ENCODE measurements around the gene KCNJ12.
"Not testable (repeated sequence)": the region's sequence is repeated elsewhere in the genome, so short reads cannot be mapped to it uniquely, and the experiment has no call there.

Gene KCNJ12

GRCh38 chr17:21456449-21456848, 80.3 kb downstream of the KCNJ12 start:
- H3K9me3 ChIP-seq (ENCODE audit: control insufficient read depth, insufficient read depth, low read depth, low read length); H3K4me1 ChIP-seq (ENCODE audit: control insufficient read depth, insufficient read depth, low read length); H3K36me3 ChIP-seq (ENCODE audit: control insufficient read depth in 2 of 2, insufficient read depth in 1 of 2, low read length in 2 of 2); H3K4me3 ChIP-seq (ENCODE audit: low read depth, low read length); H3K27ac ChIP-seq (ENCODE audit: extremely low read depth, low read depth, low read length): not testable (repeated sequence)
- peak; percentile 94 for TF ChIP-seq ZNF146 (tag by site-specific recombination; IDR thresholded peaks at IDR 0.05)
- ChIA-PET POLR2A (interaction anchor here (1.0 to 1.2 kb wide), 5 partner anchors 55 to 180 kb away, joined by 3 to 6 read pairs (median 5); no protein-coding TSS in a partner anchor), CTCF (interaction anchor here (0.5 to 4.0 kb wide), 20 partner anchors 9 to 503 kb away, joined by 3 to 66 read pairs (median 4); no protein-coding TSS in a partner anchor)

DNA sequence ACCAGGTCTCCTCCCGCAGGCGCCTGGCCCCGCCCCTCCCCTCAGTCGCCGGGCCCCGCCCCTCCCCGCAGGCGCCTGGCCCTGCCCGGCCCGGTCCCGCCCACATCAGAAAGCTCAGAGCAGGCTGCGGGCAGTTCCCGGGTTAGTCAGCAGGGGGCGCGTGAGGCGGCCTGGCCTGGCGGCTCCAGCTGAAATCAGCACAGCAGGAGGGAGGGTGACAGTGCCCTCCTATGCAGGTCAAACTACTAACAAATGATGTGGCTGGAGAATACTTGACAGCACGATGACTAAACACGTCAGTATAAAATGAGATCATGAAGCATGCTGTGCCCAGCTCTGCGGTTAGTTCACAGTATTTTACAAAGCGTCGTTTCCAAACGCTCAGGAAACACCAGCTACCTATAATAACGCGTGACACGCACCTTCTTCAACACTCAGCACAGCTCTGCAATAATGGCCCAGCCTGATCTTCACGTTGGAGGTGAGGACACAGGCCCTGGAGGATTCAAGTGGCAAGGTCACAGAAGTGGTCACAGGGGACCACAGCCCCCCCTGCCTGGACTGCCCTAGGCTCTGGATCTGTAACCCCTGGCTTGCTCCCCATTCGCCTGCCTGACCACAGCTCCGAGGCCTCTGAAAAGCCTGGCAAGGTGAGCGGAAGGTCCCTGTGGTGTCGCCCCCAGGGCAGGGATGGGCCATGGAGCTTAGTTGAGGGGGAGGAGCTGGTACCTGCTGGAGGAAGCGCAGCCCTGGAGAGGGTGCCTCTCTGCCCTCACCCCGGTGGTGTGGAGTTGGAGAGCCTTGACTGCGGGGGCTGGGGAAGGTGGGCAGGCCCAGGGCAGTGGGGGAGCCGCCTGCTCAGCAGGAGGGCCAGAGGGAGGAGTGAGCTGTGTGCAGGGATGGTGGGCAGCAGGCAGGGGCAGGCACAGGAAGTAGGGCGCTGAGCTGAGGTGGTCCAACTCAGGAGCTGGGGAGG, 81.2 kb downstream of the KCNJ12 start:
- Histone ChIP-seq H3K36me3 (ENCODE audit: control insufficient read depth in 2 of 2, insufficient read depth in 1 of 2, low read length in 2 of 2) (no peaks in the 10 kb centered on the region), H3K27ac (ENCODE audit: extremely low read depth, low read depth, low read length) (no peak overlapping the region), H3K9me3 (ENCODE audit: control insufficient read depth, insufficient read depth, low read depth, low read length) (no peaks in the 10 kb centered on the region), H3K4me3 (ENCODE audit: low read depth, low read length) (no peak overlapping the region; the same call in none of the 2 replicates), H3K4me1 (ENCODE audit: control insufficient read depth, insufficient read depth, low read length) (peaks cover 6% of the 10 kb centered on the region)
- CTCF ChIA-PET, result interaction anchor here (0.5 to 4.0 kb wide), 26 partner anchors 10 to 504 kb away, joined by 3 to 66 read pairs (median 4); no protein-coding TSS in a partner anchor
- POLR2A ChIA-PET, result interaction anchor here (0.7 to 1.2 kb wide), 6 partner anchors 12 to 181 kb away, joined by 3 to 6 read pairs (median 4); no protein-coding TSS in a partner anchor
- TF ChIP-seq KLF16 (tag by site-specific recombination; IDR thresholded peaks at IDR 0.05), result 0 out of 2 replicates have a peak, but pooled peaks have one; percentile 52
- no peak for TF ChIP-seq HOXD13 (CRISPR knock-in tag; IDR thresholded peaks at IDR 0.05; ENCODE audit: borderline replicate concordance)
- TF ChIP-seq ZEB2 (tag by site-specific recombination; IDR thresholded peaks at IDR 0.05), result peak; percentile 98
- TF ChIP-seq, protein P1, sequence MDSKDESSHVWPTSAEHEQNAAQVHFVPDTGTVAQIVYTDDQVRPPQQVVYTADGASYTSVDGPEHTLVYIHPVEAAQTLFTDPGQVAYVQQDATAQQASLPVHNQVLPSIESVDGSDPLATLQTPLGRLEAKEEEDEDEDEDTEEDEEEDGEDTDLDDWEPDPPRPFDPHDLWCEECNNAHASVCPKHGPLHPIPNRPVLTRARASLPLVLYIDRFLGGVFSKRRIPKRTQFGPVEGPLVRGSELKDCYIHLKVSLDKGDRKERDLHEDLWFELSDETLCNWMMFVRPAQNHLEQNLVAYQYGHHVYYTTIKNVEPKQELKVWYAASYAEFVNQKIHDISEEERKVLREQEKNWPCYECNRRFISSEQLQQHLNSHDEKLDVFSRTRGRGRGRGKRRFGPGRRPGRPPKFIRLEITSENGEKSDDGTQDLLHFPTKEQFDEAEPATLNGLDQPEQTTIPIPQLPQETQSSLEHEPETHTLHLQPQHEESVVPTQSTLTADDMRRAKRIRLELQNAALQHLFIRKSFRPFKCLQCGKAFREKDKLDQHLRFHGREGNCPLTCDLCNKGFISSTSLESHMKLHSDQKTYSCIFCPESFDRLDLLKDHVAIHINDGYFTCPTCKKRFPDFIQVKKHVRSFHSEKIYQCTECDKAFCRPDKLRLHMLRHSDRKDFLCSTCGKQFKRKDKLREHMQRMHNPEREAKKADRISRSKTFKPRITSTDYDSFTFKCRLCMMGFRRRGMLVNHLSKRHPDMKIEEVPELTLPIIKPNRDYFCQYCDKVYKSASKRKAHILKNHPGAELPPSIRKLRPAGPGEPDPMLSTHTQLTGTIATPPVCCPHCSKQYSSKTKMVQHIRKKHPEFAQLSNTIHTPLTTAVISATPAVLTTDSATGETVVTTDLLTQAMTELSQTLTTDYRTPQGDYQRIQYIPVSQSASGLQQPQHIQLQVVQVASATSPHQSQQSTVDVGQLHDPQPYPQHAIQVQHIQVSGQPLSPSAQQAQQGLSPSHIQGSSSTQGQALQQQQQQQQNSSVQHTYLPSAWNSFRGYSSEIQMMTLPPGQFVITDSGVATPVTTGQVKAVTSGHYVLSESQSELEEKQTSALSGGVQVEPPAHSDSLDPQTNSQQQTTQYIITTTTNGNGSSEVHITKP (tag by site-specific recombination; IDR thresholded peaks at IDR 0.05), result peak; percentile 51; the same call in 1 of the 2 replicates
- TF ChIP-seq ZBTB8A (tag by site-specific recombination; IDR thresholded peaks at IDR 0.05), result peak; percentile 77
- TF ChIP-seq REPIN1 (tag by site-specific recombination; IDR thresholded peaks at IDR 0.05; ENCODE audit: low read depth), result no peak
- TF ChIP-seq ZNF366 (tag by site-specific recombination; conservative IDR thresholded peaks at IDR 0.05), result peak; percentile 91
- TF ChIP-seq FEZF1 (tag by site-specific recombination; IDR thresholded peaks at IDR 0.05), result peak; percentile 29
- no peak for TF ChIP-seq MEIS1 (CRISPR knock-in tag; IDR thresholded peaks at IDR 0.05; ENCODE audit: borderline replicate concordance)
- TF ChIP-seq ZNF560 (tag by site-specific recombination; IDR thresholded peaks at IDR 0.05; ENCODE audit: borderline replicate concordance), result no peak
- peak; percentile 90 for TF ChIP-seq ZIC2 (tag by site-specific recombination; IDR thresholded peaks at IDR 0.05)
- TF ChIP-seq ZNF701 (tag by site-specific recombination; IDR thresholded peaks at IDR 0.05), result no peak
- peak; percentile 86 for TF ChIP-seq OSR2 (tag by site-specific recombination; IDR thresholded peaks at IDR 0.05)
- peak; percentile 98 for TF ChIP-seq ZBTB21 (tag by site-specific recombination; IDR thresholded peaks at IDR 0.05)
- TF ChIP-seq ZNF555 (tag by site-specific recombination; conservative IDR thresholded peaks at IDR 0.05), result no peak
- peak; percentile 71; the same call in 1 of the 2 replicates for TF ChIP-seq ZNF580 (tag by site-specific recombination; IDR thresholded peaks at IDR 0.05)
- TF ChIP-seq, protein P2, sequence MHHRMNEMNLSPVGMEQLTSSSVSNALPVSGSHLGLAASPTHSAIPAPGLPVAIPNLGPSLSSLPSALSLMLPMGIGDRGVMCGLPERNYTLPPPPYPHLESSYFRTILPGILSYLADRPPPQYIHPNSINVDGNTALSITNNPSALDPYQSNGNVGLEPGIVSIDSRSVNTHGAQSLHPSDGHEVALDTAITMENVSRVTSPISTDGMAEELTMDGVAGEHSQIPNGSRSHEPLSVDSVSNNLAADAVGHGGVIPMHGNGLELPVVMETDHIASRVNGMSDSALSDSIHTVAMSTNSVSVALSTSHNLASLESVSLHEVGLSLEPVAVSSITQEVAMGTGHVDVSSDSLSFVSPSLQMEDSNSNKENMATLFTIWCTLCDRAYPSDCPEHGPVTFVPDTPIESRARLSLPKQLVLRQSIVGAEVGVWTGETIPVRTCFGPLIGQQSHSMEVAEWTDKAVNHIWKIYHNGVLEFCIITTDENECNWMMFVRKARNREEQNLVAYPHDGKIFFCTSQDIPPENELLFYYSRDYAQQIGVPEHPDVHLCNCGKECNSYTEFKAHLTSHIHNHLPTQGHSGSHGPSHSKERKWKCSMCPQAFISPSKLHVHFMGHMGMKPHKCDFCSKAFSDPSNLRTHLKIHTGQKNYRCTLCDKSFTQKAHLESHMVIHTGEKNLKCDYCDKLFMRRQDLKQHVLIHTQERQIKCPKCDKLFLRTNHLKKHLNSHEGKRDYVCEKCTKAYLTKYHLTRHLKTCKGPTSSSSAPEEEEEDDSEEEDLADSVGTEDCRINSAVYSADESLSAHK (tag by site-specific recombination; IDR thresholded peaks at IDR 0.05), result peak; percentile 69; the same call in 1 of the 2 replicates
- no peak for TF ChIP-seq OVOL3 (tag by site-specific recombination; IDR thresholded peaks at IDR 0.05)
- TF ChIP-seq ZNF518A (tag by site-specific recombination; conservative IDR thresholded peaks at IDR 0.05; ENCODE audit: low read depth), result no peak
- TF ChIP-seq ZNF660 (tag by site-specific recombination; IDR thresholded peaks at IDR 0.05), result peak; percentile 98
